ENCODE results near the gene GOSR1.
"Not testable (repeated sequence)": the region's sequence is repeated elsewhere in the genome, so short reads cannot be mapped to it uniquely, and the experiment has no call there.

Gene GOSR1

DNA sequence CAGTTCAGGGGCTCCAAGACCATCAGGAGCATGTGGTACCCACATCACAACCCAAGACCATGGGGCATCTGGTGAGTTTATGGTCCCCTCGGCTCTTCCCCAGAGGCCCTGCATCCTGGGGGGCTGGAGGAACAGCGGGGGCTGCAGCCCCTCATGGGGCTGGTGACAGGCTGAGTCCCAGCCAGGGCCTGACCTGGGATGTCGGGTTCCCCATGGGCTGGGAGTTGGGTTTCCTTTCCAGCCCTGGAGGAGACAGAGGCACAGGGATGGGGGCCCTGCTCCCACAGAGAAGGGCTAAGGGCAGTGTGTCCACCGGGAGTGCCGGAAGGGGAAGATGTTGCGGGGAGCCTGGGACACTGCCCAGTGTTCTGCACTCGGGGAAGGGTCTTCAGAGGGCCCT lies 82.4 kb downstream of the GOSR1 start:
- DNase-seq (ENCODE audit: insufficient read length, low spot score) (no peak), FAIRE-seq (no peak)

DNA sequence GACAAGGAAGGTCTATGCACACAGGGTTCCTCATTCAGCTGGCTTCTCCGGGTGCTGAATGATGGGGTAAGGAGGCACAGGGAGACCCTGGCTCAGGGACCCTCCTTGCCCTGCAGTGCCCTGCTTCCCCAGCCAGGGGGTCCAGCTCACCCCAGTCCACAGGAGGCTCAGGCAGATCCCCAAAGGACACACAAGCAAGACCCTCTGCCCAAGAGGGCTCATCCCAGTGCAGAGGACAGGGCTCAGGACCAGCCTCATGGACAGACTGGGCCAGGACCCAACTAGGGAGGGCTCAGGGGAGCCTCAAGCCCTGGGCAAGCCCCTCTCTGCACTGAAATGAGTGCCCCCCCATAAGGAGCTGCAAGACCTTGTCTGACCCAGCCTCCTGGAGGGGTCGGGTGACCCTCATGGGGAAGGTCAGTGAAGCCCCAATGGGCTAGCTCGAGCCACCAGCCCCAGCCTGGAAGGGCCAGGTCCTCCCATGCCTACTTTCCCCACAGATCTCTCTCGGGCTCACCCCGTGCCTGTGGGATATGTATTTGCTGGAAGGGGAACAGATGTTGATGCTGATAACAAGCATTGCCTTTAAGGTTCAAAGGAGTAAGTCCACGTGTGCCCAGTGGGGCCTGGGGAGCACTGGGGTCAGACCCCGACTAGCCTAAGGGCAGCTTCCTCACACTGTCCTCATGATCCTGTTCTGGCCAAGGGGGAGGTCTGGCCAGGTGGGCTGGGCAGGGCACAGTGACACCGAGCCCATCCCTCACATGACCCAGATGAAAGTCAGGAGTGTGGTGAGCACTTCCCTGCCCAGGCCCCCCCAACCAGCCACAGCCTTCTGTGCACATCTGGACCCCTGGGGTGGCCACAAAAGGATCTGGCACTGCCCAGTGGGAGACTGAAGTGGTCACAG lies 83.2 kb downstream of the GOSR1 start:
- DNase-seq (ENCODE audit: insufficient read length, low spot score); FAIRE-seq: not testable (repeated sequence)

DNA sequence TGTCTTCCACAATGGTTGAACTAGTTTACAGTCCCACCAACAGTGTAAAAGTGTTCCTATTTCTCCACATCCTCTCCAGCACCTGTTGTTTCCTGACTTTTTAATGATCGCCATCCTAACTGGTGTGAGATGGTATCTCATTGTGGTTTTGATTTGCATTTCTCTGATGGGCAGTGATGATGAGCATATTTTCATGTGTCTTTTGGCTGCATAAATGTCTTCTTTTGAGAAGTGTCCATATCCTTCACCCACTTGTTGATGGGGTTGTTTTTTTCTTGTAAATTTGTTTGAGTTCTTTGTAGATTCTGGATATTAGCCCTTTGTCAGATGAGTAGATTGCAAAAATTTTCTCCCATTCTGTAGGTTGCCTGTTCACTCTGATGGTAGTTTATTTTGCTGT lies 84.6 kb downstream of the GOSR1 start:
- DNase-seq (ENCODE audit: insufficient read length, low spot score); FAIRE-seq: not testable (repeated sequence)

DNA sequence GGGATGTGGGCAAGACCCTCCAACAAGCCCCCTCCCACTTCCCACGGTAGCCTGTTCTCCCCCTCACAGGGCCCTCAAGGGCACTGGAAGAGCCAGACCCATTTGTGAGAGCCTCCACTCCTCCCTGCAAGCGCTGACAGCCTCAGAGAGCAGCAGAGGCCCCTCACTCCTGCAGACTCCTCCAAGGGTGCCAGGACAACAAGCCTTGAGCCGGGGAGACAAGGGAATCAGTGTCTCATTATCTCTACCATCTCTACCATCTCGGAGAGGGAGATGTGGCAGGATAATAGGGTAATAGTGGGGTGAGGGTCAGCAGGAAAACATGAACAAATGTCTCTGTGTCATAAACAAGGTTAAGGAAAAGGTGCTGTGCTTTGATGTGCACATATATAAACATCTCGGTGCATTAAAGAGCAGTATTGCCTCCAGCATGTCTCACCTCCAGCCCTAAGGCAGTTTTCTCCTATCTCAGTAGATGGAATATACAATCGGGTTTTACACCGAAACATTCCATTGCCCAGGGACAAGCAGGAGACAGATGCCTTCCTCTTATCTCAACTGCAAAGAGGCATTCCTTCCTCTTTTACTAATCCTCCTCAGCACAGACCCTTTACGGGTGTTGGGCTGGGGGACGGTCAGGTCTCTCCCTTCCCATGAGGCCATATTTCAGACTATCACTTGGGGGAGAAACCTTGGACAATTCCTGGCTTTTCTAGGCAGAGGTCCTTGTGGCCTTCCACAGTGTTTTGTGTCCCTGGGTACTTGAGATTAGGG lies 86.1 kb downstream of the GOSR1 start:
- not testable (repeated sequence) for FAIRE-seq; DNase-seq (ENCODE audit: insufficient read length, low spot score)

DNA sequence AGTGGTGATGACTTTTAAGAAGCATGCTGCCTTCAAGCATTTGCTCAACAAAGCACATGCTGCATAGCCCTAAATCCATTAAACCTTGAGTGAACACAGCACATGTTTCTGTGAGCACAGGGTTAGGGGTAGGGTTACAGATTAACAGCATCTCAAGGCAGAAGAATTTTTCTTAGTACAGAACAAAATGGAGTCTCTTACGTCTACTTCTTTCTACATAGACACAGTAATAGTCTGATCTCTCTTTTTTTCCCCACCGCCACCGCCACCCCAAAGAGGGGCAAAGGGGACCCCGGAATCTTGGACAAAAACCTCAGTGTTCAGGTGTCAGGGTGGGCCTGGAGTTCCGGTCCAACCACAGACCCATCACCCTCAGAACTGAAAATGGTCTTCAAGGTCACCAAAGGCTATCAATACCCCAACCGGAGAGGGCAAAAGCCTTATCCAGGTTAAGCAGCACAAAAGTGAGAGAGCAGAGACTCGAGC lies 86.7 kb downstream of the GOSR1 start:
- FAIRE-seq; DNase-seq (ENCODE audit: insufficient read length, low spot score): not testable (repeated sequence)

DNA sequence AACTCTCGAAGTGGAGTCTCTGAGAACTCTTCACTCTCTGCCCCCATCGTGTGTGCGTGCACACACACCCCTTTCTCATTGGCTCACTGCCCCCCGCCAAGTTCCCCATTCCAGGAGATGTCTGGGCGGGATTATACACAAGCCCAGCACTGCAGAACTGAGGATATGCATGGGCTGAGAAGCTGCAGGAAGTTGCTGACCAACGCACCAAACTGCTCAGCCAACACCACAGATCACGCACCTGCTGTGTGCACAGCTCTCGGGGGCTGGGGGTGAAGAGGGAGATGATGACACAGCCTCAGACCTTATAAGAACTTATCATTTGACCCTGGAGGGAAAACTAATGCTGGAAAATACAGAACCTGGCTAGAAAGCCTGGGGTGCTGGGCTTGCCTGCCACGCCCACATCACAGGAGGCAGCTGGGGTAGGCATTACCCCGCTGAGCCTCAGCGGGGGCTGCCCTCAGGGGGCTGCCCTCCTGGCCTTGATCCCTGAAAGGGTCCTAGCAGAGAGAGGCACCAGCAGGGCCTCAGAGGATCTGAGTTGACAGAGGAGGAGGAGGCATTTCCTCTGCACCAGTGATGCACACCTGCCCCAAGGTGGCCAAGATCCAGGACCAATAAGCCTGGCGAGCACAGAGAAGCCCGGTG lies 87.3 kb downstream of the GOSR1 start:
- DNase-seq (ENCODE audit: insufficient read length, low spot score); FAIRE-seq: not testable (repeated sequence)

DNA sequence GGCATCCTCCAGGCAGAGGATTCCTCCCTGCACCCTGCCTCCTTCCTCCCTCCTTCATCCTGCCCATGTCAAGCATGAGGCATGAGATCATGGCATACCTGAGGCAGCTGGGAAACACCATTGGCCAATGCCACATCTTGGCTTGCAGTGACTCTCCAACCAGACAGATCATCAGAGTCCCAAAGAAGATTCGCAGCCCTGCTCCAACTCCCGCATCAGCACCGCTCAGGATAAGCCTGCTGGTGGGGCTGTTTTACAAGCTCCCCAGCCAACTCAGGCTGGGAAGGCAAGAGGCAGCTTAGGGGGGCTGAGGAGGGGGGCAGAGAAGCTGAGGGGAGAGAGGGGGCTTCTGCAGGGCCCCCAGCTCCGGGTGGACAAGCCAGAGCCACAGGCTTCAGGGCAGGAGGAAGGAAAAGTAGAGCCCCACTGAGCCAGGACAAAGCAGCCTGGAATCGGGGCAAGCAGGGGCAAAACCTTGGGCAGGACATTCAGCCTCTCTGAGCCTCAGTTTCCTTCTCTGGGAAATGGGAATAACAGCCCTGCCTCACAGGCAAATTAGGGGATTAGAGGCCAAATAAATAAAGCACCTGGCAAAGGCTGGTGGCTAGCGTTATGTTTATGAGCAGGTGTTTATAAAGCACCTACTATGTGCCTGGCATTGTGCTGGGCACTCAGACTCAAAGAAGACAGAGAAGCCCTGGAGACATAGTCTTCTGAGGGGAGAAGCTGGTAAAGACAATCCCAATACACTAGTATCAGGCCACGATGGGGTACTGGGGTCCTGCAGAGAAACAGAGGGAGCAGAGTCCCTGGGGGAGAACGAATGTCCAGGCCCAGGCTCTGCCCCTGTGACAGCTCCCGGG lies 88.1 kb downstream of the GOSR1 start:
- DNase-seq (ENCODE audit: insufficient read length, low spot score), result no peak

DNA sequence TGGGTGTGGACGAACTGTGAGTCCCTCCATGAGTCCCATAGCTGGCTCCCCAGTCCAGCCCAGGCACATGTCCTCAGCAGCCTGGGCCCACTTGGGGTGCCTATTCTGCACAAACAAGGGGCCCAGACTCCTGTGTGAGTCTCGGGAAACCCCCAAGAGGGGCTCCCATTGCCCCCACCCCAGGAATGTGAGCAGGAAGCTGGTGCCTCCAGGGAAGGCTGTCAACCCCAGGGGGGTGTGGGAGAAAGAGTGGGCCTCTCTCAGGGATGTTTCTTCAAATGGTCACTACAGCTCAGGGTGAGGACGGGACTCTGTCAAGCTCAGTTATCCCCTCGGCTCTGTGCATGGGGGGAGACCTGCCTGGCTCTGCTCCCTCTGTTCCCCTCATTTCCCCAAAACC lies 88.9 kb downstream of the GOSR1 start:
- FAIRE-seq; DNase-seq (ENCODE audit: insufficient read length, low spot score): not testable (repeated sequence)

More for the DNA sequence above, 88.1 kb downstream of the GOSR1 start:
- FAIRE-seq, result no peak

DNA sequence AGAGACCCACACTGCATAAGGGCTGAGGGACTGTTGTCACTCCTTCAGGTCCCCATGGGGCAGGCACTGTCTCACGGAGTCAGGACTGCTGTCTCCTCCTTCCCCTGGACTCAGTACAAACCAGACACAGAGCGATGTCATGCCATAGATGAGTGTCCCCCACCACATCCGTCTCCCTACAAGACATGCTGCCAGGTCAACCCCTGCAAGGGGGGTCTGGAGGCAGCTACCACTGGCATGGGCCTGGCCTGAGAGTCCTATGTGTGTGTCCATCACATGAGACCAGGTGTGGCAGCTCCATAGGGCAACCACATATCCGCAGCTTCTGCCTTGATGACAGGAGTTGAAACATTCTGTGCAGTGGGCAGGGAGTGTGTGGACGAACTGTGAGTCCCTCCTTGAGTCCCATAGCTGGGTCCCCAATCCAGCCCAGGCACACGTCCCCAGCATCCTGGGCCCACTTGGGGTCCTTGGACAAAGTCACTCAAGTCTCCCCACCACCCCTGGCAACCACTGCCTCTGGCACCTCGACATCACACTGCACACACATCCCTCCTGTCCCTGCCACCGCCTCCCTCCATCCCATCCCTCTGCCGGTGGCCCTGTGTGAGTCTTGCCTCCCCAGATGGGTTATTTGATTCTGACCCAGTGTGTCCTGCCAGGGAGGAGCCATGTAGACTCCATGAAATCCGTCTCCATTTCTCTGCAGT lies 89.5 kb downstream of the GOSR1 start:
- FAIRE-seq; DNase-seq (ENCODE audit: insufficient read length, low spot score): not testable (repeated sequence)

DNA sequence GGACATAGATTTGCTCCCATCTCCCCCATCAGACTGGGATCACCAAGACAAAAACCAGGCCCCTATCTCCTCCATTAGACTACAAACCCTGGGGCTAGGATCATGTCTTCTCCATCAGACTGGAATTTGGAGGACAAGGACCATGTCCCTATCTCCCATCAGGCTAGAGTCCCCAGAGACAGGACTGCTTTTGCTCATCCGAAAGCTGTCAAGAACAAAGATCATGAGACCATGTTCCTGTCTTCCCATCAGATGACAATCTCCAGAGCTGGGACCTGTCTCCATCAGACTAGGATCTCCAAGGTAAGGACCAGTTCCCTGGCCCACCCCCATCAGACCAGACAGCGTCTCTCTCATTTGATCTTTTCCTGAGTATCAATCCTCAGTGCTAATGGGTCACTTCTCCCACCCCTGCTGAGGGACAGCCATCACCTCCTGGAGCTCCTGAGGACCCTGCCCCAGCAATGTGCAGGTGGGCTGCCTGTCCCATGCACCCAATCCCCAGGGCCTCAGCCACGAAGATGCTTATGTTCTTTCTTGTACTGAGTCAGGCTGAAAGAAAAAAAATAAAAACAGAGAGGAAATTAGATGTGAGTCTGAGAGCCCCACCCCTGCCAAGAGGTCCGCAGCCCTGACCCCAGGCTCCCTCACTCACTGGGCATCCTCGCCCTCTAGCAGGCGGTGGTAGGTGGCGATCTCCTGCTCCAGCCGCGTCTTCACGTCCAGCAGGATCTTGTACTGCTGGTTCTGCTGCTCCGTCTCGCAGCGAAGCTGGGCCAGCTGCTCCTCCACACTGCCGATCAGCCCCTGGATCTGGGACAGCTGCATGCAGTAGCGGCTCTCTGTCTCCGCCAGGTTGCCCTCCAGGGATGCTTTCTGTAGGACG lies 90.3 kb downstream of the GOSR1 start:
- no peak for FAIRE-seq

DNA sequence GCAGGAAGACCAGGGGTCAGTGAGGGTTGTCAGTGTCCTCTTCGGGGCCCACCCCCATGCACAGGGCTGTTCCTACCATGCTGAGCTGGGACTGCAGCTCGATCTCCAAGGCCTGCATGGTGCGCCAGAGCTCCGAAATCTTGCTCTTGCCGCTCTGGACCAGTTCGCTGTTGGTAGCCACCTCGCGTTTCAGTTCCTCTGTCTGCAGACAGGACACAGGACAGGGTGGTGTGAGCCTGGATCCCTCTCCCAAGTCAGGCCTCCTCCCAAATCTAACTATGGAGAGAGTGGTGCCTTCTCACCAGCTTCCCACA lies 90.9 kb downstream of the GOSR1 start:
- no peak for DNase-seq (ENCODE audit: insufficient read length, low spot score)
- FAIRE-seq, result no peak

More for the DNA sequence above, 90.3 kb downstream of the GOSR1 start:
- DNase-seq (ENCODE audit: insufficient read length, low spot score), result no peak

DNA sequence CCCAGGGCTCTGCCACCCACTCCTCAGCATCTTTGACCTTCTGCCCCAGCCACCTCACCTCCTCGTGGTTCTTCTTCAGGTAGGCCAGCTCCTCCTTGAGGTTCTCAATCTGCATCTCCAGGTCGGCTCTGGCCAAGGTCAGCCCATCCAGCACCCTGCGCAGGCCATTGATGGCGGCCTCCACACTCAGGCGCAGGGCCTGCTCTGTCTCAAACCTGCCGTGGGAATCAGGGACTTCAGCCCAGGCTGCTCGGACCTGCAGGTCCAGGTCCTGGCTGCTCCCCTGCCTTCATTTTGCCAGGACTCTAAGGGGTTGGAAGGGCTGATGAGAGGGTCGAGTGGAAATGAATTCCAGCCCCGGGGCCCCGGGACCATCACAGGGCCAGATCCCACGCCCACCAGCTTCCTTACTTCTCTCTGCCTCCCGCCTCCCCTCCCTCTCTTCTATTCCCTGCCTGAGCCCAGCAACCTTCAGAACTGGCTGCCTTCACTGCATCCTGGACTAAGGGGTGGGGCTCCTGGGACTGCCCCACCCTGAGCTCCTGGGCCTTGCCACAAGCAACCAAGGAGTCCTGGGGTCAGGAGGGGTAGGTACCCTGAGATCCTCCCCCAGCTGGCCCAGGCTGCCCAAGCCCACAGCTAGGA lies 92.4 kb downstream of the GOSR1 start:
- DNase-seq (ENCODE audit: insufficient read length, low spot score); FAIRE-seq: not testable (repeated sequence)

DNA sequence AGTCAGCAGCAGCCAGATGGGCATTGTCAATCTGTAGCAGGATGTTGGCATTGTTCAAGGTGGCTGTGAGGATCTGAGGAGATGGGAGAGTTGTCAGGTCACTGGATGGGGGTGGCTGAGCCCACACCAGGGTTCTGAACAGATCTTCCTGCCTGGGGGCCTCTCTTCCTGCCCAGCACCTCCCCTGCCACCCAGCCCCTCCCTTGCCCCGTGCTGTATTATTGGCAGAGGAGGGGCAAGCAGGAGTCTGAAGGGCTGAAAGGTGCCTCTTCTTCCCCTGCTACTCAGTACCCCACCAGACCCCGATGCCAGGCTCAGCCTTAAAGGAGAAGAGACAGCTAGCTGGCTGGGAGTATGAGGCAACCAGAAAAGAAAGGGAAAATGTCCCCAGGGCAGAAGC lies 93.0 kb downstream of the GOSR1 start:
- no peak for DNase-seq (ENCODE audit: insufficient read length, low spot score)
- no peak for FAIRE-seq

DNA sequence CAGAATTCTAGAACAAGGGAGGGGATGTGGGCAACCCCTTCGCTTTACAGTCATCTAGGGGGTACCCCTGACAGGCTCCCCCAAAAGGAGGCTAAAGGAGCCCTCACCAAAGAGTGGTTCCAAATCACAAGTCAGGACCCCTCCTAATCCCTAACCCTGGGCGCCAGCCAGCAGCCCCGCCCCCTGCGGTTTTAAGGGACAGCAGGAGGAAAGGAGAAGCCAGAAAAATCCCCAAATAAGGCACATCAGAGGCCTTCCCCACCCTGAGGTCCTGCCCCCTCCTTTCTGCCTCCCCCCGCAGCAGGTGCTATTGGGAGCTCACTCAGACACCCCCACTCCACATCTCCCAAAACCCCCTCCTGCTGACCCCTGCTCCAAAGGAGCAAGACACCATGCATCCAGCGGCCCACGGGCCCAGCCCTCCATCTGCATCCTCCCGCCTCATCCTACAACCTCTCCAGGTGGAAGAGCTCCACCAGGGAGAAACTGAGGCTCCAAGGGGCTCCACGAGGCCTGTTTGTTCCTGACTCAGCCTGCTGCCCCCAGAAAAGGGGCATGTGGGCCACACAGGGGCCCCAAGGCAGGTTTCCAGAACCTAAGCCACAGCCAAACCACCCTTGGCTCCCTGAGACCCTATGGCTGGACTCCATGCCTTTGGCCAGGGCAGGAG lies 93.5 kb downstream of the GOSR1 start:
- no peak for FAIRE-seq
- DNase-seq (ENCODE audit: insufficient read length, low spot score), result no peak

DNA sequence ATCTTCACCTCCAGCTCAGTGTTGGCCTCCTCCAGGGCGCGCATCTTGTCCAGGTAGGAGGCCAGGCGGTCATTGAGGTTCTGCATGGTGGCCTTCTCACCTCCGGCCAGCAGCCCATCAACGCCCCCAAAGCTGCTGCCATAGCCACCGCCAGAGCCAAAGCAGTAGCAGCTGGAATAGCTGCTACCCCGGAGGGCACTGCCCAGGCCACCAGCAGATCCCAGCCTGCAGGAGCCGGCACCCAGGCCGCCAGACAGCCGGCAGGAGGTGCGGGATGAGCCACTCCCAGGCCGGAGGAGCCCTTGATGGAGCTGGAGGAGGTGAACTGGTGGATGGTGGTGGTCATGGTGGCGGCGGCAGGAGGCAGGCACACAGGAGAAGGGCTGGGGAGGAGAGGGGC lies 94.2 kb downstream of the GOSR1 start:
- not testable (repeated sequence) for FAIRE-seq; DNase-seq (ENCODE audit: insufficient read length, low spot score)

DNA sequence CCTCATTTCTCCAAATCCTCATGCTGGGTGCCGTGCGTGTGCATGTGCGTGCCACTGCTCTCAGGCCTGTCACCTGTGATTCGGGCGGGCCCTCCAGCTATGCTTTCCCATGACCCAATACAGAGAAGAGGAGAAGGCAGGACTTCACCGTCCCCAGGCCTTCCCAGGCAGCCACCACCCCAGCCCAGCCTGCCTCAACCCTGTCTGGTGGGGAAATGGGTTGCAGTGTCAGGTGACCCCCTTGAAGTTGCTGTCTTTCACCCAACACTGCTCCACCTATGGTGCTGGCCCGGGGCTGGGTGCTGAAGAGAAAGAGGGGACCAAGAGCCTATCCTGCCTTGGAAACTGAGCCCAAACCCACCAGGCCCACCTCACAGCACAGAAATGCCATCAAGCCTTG lies 94.7 kb downstream of the GOSR1 start:
- DNase-seq (ENCODE audit: insufficient read length, low spot score), result no peak
- no peak for FAIRE-seq

All from GM19239 (cell line).